Loucy (cell line): ENCODE data around the gene AGPAT3.

Experiments used
- H2AFZ ChIP-seq: fragments of 200-600 bp; sonication (generic); 2 replicates; pipeline ENCODE4 v1.6.0; 2016; ENCODE audit warnings: antibody characterized with exemption, mild to moderate bottlenecking, low read length, moderate library complexity
- H3F3A ChIP-seq: fragments of 200-600 bp; 2 replicates; pipeline ENCODE4 v1.6.0; 2016; ENCODE audit warnings: antibody characterized with exemption, low read depth, mild to moderate bottlenecking
- H3K27me3 ChIP-seq: fragments of 200-600 bp; sonication (generic); 2 replicates; pipeline ENCODE4 v1.6.1; 2014; ENCODE audit warnings: low read length, mild to moderate bottlenecking; ENCODE audit not compliant: insufficient read depth, poor library complexity, severe bottlenecking
- H3K36me3 ChIP-seq: fragments of 200-600 bp; sonication (generic); 2 replicates; pipeline ENCODE4 v1.6.1; 2016; ENCODE audit warnings: low read length; ENCODE audit not compliant: insufficient read depth
- H3K4me1 ChIP-seq: fragments of 200-600 bp; sonication (generic); 2 replicates; pipeline ENCODE4 v1.5.1; 2014; ENCODE audit warnings: low read length, mild to moderate bottlenecking; ENCODE audit not compliant: insufficient read depth, poor library complexity, severe bottlenecking
- H3K4me2 ChIP-seq: fragments of 200-600 bp; sonication (generic); 2 replicates; pipeline ENCODE4 v1.6.0; 2014; ENCODE audit warnings: antibody characterized with exemption, low read length, low read depth, mild to moderate bottlenecking; ENCODE audit not compliant: poor library complexity, severe bottlenecking
- H3K4me3 ChIP-seq: fragments of 200-600 bp; sonication (generic); 2 replicates; pipeline ENCODE4 v1.5.1; 2014; ENCODE audit warnings: low read length, mild to moderate bottlenecking, mixed read lengths; ENCODE audit not compliant: poor library complexity, severe bottlenecking
- H3K79me2 ChIP-seq: fragments of 200-600 bp; sonication (generic); 2 replicates; pipeline ENCODE4 v1.6.1; 2014; ENCODE audit warnings: low read length; ENCODE audit not compliant: insufficient read depth
- H3K9ac ChIP-seq: fragments of 200-600 bp; sonication (generic); 2 replicates; pipeline ENCODE4 v1.6.0; 2014; ENCODE audit warnings: mild to moderate bottlenecking, low read depth, low read length, moderate library complexity; ENCODE audit not compliant: poor library complexity, severe bottlenecking
- H3K9me2 ChIP-seq: fragments of 200-600 bp; sonication (generic); replicated peaks from 2 replicates; pipeline ENCODE4 v1.6.1; 2016; ENCODE audit warnings: low read depth, low read length, mixed read lengths
- H3K9me3 ChIP-seq: fragments of 200-600 bp; sonication (generic); 2 replicates; pipeline ENCODE4 v1.6.1; 2014; ENCODE audit warnings: mild to moderate bottlenecking, antibody characterized with exemption, low read length, low read depth; ENCODE audit not compliant: insufficient read depth
- H4K20me1 ChIP-seq: fragments of 200-600 bp; sonication (generic); 2 replicates; pipeline ENCODE4 v1.6.0; 2014; ENCODE audit warnings: antibody characterized with exemption, low read length, mild to moderate bottlenecking; ENCODE audit not compliant: insufficient read depth, poor library complexity, severe bottlenecking
- EZH2phosphoT487 ChIP-seq: fragments of 200-600 bp; IDR thresholded peaks from 2 replicates; pipeline ENCODE4 v1.6.1; 2018; ENCODE audit warnings: antibody characterized with exemption, mild to moderate bottlenecking, moderate library complexity, borderline replicate concordance
- TF ChIP-seq, protein P1 (sequence below): fragments of 200-600 bp; sonication (generic); conservative IDR thresholded peaks from 2 replicates; pipeline ENCODE4 v1.5.1; 2014; ENCODE audit warnings: mild to moderate bottlenecking, antibody characterized with exemption, low read length

The AGPAT3 gene

DNA sequence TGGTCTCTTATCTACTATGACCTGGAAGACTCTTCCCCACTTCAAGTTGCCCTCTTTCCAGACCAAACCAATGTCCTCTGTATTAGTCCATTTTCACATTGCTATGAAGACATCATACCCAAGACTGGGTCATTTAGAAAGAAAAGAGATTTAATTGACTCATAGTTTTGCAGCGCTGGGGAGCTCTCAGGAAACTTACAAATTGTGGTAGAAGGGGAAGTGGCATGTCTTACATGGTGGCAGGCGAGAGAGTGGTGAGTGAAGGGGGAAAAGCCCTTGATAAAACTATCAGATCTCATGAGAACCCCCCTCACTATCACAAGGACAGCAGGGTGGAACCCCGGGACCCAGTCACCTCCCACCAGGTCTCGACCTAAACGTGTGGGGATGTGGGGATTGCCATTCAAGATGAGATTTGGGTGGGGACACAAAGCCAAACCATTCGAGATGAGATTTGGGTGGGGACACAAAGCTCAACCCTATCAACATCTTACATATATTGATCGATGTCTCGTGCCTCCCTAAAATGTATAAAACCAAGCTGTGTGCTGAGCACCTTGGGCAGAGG, 14.2 kb upstream of the AGPAT3 start:
- Histone ChIP-seq H3K9me2 (no peaks in the 10 kb centered on the region), H4K20me1 (no peaks in the 10 kb centered on the region), H3K4me1 (peaks cover 5% of the 10 kb centered on the region), H3K4me2 (no peak overlapping the region), H3K9me3 (no peaks in the 10 kb centered on the region; the same call in 1 of the 2 replicates), H3K9ac (no peak overlapping the region), H3F3A (no peaks in the 10 kb centered on the region), H3K4me3 (no peak overlapping the region), H3K27me3 (no peaks in the 10 kb centered on the region), H3K79me2 (no peaks in the 10 kb centered on the region), H2AFZ (no peak overlapping the region), H3K36me3 (no peaks in the 10 kb centered on the region)
- TF ChIP-seq EZH2phosphoT487 = no peak
- TF ChIP-seq, protein P1, sequence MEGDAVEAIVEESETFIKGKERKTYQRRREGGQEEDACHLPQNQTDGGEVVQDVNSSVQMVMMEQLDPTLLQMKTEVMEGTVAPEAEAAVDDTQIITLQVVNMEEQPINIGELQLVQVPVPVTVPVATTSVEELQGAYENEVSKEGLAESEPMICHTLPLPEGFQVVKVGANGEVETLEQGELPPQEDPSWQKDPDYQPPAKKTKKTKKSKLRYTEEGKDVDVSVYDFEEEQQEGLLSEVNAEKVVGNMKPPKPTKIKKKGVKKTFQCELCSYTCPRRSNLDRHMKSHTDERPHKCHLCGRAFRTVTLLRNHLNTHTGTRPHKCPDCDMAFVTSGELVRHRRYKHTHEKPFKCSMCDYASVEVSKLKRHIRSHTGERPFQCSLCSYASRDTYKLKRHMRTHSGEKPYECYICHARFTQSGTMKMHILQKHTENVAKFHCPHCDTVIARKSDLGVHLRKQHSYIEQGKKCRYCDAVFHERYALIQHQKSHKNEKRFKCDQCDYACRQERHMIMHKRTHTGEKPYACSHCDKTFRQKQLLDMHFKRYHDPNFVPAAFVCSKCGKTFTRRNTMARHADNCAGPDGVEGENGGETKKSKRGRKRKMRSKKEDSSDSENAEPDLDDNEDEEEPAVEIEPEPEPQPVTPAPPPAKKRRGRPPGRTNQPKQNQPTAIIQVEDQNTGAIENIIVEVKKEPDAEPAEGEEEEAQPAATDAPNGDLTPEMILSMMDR = no peak

DNA sequence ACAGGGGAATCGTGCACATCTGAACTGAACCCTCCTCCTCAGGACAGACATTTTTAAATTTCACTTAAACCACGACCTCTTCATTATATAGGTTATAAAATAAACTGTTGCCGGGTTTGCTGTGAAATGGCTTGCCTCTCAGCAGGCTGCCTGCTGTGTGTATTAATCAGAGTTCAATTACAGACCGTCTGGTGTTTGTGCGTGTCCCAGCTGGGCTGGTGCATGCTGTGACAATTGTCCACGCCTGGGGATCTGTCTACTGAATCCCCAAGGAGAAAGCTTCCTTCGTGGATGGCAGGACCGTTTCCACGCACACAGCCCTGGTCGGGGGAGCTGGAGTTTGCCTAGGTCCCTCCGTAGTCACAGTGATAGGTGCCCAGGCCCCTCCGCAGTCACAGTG, 13.4 kb upstream of the AGPAT3 start:
- H3K36me3 ChIP-seq = no peaks in the 10 kb centered on the region
- no peak overlapping the region for H3K4me2 ChIP-seq
- no peaks in the 10 kb centered on the region for H3F3A ChIP-seq
- no peaks in the 10 kb centered on the region for H3K27me3 ChIP-seq
- H3K9me3 ChIP-seq = no peaks in the 10 kb centered on the region; the same call in 1 of the 2 replicates
- no peak overlapping the region for H3K4me3 ChIP-seq
- H3K9ac ChIP-seq = no peak overlapping the region
- no peak overlapping the region for H2AFZ ChIP-seq
- H3K4me1 ChIP-seq = peaks cover 5% of the 10 kb centered on the region
- no peaks in the 10 kb centered on the region for H3K9me2 ChIP-seq
- H3K79me2 ChIP-seq = no peaks in the 10 kb centered on the region
- TF ChIP-seq EZH2phosphoT487 = no peak
- TF ChIP-seq, protein P1 = no peak
- no peaks in the 10 kb centered on the region for H4K20me1 ChIP-seq

DNA sequence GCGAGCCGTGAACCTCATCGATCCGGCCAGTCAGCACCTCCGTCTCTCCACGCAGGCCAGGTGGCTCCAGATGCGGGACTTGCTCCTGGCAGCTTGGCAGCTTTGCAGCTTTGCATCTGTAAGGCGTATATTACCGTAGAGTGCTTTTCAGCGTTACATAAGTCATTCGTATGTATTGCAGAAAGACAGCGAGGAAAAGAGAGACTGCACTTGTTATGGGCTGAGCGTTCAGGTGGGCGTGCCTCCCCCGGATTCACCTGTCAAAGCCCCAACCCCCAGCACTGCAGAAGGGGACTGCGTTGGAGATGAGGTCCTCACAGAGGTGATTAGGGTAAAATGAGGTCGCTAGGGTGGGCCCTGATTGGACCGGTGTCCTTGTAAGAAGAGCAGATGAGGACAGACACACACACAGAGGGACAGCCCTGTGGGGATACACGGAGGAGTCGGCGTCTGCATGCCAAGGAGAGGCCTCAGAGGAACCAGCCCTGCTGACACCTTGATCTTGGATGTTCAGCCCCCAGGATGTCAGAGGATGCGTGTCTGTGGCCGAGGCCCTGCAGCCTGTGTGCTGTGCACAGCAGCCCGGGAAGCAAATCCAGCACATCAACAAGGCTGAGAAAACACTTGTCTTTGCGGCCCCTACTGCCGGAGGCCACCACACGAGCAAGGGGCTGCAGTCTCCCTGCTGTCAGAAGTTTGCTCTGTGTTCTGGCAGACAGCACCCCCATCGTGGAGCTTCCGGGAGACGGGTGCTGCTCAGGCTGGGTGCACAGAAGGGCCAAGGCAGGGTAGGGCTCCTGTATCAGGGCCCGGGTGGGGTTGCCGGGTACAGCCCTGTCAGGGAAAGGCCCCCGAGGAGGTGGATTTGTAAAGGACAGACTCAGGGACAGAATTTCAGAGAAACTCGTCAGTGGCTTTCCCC, 10.9 kb upstream of the AGPAT3 start:
- TF ChIP-seq, protein P1 = no peak
- TF ChIP-seq EZH2phosphoT487 = no peak
- Histone ChIP-seq H3K9me2 (no peaks in the 10 kb centered on the region), H3K79me2 (no peaks in the 10 kb centered on the region)

More for the DNA sequence above, 10.9 kb upstream of the AGPAT3 start:
- H3K36me3 ChIP-seq = no peaks in the 10 kb centered on the region
- no peaks in the 10 kb centered on the region; the same call in 1 of the 2 replicates for H3K9me3 ChIP-seq
- peaks cover 5% of the 10 kb centered on the region for H3K4me1 ChIP-seq
- H4K20me1 ChIP-seq = no peaks in the 10 kb centered on the region
- no peaks in the 10 kb centered on the region for H3F3A ChIP-seq
- no peaks in the 10 kb centered on the region for H3K27me3 ChIP-seq
- no peak overlapping the region for H2AFZ ChIP-seq
- no peak overlapping the region for H3K4me3 ChIP-seq
- H3K4me2 ChIP-seq = no peak overlapping the region
- H3K9ac ChIP-seq = no peak overlapping the region
